ENCODE data around the gene TMEM255A.

Gene TMEM255A

DNA sequence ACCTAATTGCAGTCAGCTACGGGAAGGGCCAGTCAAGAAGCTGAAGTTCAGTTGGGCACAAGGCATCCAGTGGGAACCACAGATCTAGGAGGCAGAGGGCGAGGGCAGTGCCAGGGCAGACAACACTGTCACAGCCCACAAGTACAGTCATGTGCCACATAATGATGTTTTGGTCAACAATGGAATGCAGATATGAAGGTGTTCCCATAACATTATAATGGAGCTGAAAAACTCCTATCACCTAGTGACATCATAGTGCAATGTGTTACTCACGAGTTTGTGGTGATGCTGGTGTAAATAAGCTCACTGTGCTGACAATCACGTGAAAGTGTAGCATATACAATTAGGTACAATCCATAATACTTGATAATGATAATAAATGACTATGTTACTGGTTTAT, 4.5 kb upstream of the TMEM255A start:
- peaks cover 56% of the 10 kb centered on the region for H3K27me3 Mint-ChIP-seq
- peaks cover 4% of the 10 kb centered on the region for H3K4me1 Mint-ChIP-seq
- H3K4me3 Mint-ChIP-seq, result no peak overlapping the region
- no peak overlapping the region for H3K27ac Mint-ChIP-seq
- H3K9me3 Mint-ChIP-seq, result no peaks in the 10 kb centered on the region
- no peak for ATAC-seq
- DNase-seq, result no peak

DNA sequence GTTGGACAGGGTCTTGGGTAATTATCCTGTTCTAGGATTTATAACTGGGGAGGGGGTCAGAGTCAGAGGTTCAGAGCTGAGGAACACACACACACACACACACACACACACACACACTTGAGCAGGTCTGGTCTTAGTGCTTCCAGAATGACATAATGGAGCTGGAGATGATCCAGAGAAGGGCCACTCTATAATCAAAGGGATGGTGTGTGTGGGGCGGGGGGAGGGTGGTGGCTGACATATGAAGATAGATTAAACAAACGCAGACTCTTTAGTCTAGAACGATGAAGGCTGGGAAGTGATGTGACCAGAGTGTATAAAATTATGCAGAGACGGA, 434 bp upstream of the TMEM255A start:
- no peak for DNase-seq
- no peak for ATAC-seq
- no peaks in the 10 kb centered on the region for H3K9me3 Mint-ChIP-seq
- H3K4me1 Mint-ChIP-seq, result peaks cover 29% of the 10 kb centered on the region
- no peak overlapping the region for H3K4me3 Mint-ChIP-seq
- H3K27ac Mint-ChIP-seq, result no peak overlapping the region
- H3K27me3 Mint-ChIP-seq, result peaks cover 83% of the 10 kb centered on the region

DNA sequence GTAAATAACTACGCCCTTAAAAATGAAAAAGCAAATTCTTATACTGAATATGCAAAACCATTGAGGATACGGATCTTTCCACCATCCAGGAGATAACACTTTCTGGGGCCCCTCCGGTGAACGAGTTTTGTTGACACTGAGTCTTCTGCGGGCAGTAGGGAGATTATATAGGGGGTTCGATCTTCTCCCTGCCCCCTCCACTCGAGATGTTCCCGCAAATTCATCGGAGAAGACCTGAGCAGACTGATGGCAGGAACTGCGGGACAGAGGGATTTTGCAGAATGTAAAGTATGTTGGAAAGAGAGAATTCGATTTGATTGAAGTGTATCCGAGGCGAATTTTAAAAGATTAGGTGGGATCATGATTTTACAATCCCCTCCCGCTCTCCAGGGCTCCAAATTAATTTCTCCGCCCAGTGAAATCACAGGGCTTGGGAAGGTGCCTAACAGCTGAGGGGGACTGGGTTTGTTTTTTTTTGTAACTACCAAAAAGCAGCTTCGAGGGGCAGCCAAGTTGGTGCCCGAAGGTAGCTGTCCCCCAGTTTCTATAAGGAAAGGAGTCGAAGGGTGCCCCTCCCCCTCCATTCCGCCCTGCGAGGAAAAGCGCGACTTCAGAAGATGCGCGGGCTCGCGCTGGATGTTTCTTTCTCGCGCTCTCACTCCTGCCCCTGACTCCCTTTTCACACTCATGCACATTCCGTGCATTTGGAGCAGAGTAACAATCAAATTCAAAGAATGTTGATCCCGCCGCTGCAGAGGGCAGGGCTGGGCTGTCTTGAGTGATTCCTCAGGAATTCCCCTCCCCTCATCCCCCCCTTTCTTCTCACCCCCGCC, 1.2 kb downstream of the TMEM255A start:
- ATAC-seq, result no peak
- DNase-seq, result peak in 1 of 2 donors; percentile 8
- H3K27ac Mint-ChIP-seq, result no peak overlapping the region
- H3K4me1 Mint-ChIP-seq, result peaks cover 34% of the 10 kb centered on the region
- H3K27me3 Mint-ChIP-seq, result peaks cover 88% of the 10 kb centered on the region
- no peaks in the 10 kb centered on the region for H3K9me3 Mint-ChIP-seq
- H3K4me3 Mint-ChIP-seq, result peak overlapping the region; percentile 88 to 95

- Mint-ChIP-seq H3K9me3 (no peaks in the 10 kb centered on the region), H3K27ac (peak overlapping the region in 1 of 2 donors; percentile 4), H3K27me3 (peaks cover 87% of the 10 kb centered on the region), H3K4me1 (peaks cover 34% of the 10 kb centered on the region), H3K4me3 (peak overlapping the region; percentile 88 to 95)
- DNase-seq (peak; percentile 61 to 74), ATAC-seq (peak; percentile 94)
These were observed 2.0 kb downstream of the TMEM255A start for GRCh38 chrX:120308959-120309872.

DNA sequence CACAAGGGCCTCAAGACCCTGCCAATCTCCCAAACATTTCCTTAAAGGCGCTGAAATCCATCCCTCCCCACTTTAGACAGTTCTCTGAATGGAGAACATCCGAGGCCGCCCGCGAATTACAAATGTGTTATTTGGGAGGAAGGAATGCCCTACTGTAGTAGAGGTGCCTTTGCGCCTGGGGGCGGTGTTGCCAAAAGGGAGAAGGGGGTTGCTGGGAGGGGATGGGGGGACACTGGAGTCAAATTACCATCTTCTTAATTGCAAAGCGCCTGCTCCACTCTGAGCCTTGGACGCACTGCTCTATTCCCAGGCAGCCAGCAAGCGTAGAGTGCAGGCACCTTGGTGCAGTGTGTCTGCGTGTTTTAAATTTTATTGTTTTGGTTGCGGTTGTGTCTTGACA, 2.7 kb downstream of the TMEM255A start:
- Mint-ChIP-seq H3K4me1 (peaks cover 34% of the 10 kb centered on the region), H3K27me3 (peaks cover 81% of the 10 kb centered on the region), H3K4me3 (peak overlapping the region; percentile 88 to 95), H3K27ac (no peak overlapping the region), H3K9me3 (no peaks in the 10 kb centered on the region)
- ATAC-seq (no peak), DNase-seq (peak in 1 of 2 donors; percentile 9)

- H3K4me1 Mint-ChIP-seq, result peaks cover 47% of the 10 kb centered on the region
- no peaks in the 10 kb centered on the region for H3K9me3 Mint-ChIP-seq
- H3K27me3 Mint-ChIP-seq, result peaks cover 61% of the 10 kb centered on the region
- H3K4me3 Mint-ChIP-seq, result no peak overlapping the region
- DNase-seq (no peak), ATAC-seq (no peak)
- no peak overlapping the region for H3K27ac Mint-ChIP-seq
These were observed 4.6 kb downstream of the TMEM255A start for GRCh38 chrX:120306630-120307029.

- Mint-ChIP-seq H3K9me3 (no peaks in the 10 kb centered on the region), H3K27ac (no peak overlapping the region), H3K4me1 (peaks cover 41% of the 10 kb centered on the region), H3K27me3 (peaks cover 51% of the 10 kb centered on the region), H3K4me3 (no peak overlapping the region)
- no peak for DNase-seq
- ATAC-seq, result no peak
These were observed 5.6 kb downstream of the TMEM255A start for GRCh38 chrX:120305531-120306141.

GRCh38 chrX:120304256-120304655, 7.0 kb downstream of the TMEM255A start:
- peaks cover 31% of the 10 kb centered on the region for H3K4me1 Mint-ChIP-seq
- no peak overlapping the region for H3K27ac Mint-ChIP-seq
- no peak overlapping the region for H3K4me3 Mint-ChIP-seq
- H3K9me3 Mint-ChIP-seq, result no peaks in the 10 kb centered on the region
- ATAC-seq (no peak), DNase-seq (no peak)
- H3K27me3 Mint-ChIP-seq, result peaks cover 37% of the 10 kb centered on the region

- peak in 1 of 2 donors; percentile 11 for DNase-seq
- Mint-ChIP-seq H3K27me3 (peaks cover 19% of the 10 kb centered on the region), H3K9me3 (no peaks in the 10 kb centered on the region), H3K27ac (no peak overlapping the region), H3K4me3 (peak overlapping the region in 1 of 2 donors; percentile 9), H3K4me1 (peaks cover 20% of the 10 kb centered on the region)
- peak; percentile 84 for ATAC-seq
These were observed 8.8 kb downstream of the TMEM255A start for GRCh38 chrX:120302434-120302833.

- Mint-ChIP-seq H3K4me3 (no peak overlapping the region), H3K9me3 (no peaks in the 10 kb centered on the region), H3K4me1 (peaks cover 20% of the 10 kb centered on the region), H3K27me3 (peaks cover 15% of the 10 kb centered on the region), H3K27ac (no peak overlapping the region)
- ATAC-seq (no peak), DNase-seq (no peak)
These were observed 9.3 kb downstream of the TMEM255A start for GRCh38 chrX:120301960-120302359.

- DNase-seq, result no peak
- Mint-ChIP-seq H3K4me3 (no peak overlapping the region), H3K9me3 (no peaks in the 10 kb centered on the region), H3K27me3 (peaks cover 10% of the 10 kb centered on the region), H3K4me1 (peaks cover 16% of the 10 kb centered on the region), H3K27ac (no peak overlapping the region)
- no peak for ATAC-seq
These were observed 9.8 kb downstream of the TMEM255A start for GRCh38 chrX:120301497-120301896.

- H3K27ac Mint-ChIP-seq, result no peak overlapping the region
- H3K4me3 Mint-ChIP-seq, result no peak overlapping the region
- DNase-seq, result no peak
These were observed 11.3 kb downstream of the TMEM255A start for GRCh38 chrX:120299928-120300327.

DNA sequence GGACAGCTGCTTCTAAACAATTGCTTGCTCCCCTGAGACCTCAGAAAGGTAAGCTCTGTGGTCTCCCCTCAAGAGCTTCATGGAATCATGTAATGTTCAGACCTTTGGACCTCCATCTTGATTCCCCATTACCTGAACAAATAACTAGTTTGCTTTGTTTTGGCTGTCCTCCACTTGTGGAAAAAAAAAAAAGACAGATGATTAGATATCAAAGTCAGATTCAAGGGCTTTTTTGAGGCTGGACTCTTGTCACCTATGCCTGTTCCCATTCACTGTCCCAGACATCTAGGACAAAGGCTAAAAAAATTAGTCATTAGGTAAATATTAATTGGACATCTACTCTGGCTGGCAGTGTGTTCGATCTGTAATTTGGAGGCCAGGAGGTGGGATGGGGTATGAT, 13.3 kb downstream of the TMEM255A start:
- Mint-ChIP-seq H3K4me3 (no peak overlapping the region), H3K27ac (no peak overlapping the region), H3K9me3 (no peaks in the 10 kb centered on the region), H3K27me3 (no peaks in the 10 kb centered on the region), H3K4me1 (peaks cover 16% of the 10 kb centered on the region)
- ATAC-seq (no peak), DNase-seq (no peak)

More at GRCh38 chrX:120299928-120300327, 11.3 kb downstream of the TMEM255A start:
- H3K27me3 Mint-ChIP-seq, result no peaks in the 10 kb centered on the region
- no peak for ATAC-seq
- no peaks in the 10 kb centered on the region for H3K9me3 Mint-ChIP-seq
- peaks cover 15% of the 10 kb centered on the region for H3K4me1 Mint-ChIP-seq

DNA sequence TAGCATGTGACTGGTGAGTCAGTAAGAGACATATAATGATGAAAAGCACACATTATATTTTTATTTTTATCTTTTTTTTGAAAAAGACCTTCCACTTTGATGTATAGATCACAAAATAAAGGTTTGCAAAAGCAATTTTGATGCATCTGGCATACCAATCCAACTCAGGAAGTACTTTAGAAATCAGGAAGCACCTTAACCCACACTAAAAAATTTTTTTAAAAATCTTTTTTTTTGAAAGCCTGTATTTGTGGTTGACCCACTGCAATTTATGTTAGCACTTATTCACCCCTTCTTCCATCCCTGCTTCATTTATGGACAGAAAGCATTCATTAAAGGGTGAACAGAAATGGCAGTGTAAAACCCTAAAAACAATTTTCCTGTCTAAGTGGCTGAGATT, 16.6 kb downstream of the TMEM255A start:
- no peaks in the 10 kb centered on the region for H3K27me3 Mint-ChIP-seq
- no peak for ATAC-seq
- no peaks in the 10 kb centered on the region for H3K9me3 Mint-ChIP-seq
- peaks cover 5% of the 10 kb centered on the region for H3K4me1 Mint-ChIP-seq
- H3K4me3 Mint-ChIP-seq, result no peak overlapping the region
- no peak overlapping the region for H3K27ac Mint-ChIP-seq
- no peak for DNase-seq

GRCh38 chrX:120293015-120293414, 18.2 kb downstream of the TMEM255A start:
- Mint-ChIP-seq H3K4me1 (peaks cover 5% of the 10 kb centered on the region), H3K27ac (no peak overlapping the region), H3K4me3 (no peak overlapping the region), H3K9me3 (no peaks in the 10 kb centered on the region), H3K27me3 (no peaks in the 10 kb centered on the region)
- DNase-seq (no peak), ATAC-seq (no peak)

DNA sequence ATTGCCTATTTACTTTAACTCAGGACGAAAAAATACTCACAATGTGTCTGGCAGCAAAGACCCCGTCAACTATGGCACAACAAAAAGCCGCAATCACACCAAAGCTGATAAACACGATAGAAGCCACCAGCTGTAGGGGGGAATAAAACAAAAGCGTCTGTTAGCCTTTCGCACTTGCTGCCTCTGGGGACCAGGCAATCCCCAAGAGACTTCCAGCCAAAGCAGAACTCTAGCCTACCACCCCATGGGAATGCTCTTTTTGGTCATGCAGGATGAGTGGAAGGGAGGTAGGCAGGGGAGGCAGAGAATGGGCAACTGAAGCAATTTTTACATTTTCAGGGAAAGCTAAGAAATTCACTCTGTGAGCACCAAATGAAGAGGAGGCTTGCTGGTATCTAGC, 20.1 kb downstream of the TMEM255A start:
- ATAC-seq, result no peak
- H3K4me1 Mint-ChIP-seq, result peaks cover 5% of the 10 kb centered on the region

More for the DNA sequence above, 20.1 kb downstream of the TMEM255A start:
- no peak for DNase-seq
- Mint-ChIP-seq H3K4me3 (no peak overlapping the region), H3K9me3 (no peaks in the 10 kb centered on the region), H3K27ac (no peak overlapping the region), H3K27me3 (no peaks in the 10 kb centered on the region)
